ENCODE results near the gene A1BG.

- TF ChIP-seq CTCF (IDR thresholded peaks at IDR 0.05; ENCODE audit: insufficient read depth, low read length, poor library complexity, severe bottlenecking) (no peak), EZH2phosphoT487 (conservative IDR thresholded peaks at IDR 0.05; ENCODE audit: low read length) (no peak)
Measured at GRCh38 chr19:58318297-58318696, 35.0 kb downstream of the A1BG start.

All from SU-DHL-6 (cell line).